Putamen (tissue), 1 donor: ENCODE results near the gene OR13G1.
"Not testable (repeated sequence)": the region's sequence is repeated elsewhere in the genome, so short reads cannot be mapped to it uniquely, and the experiment has no call there.

ENCODE experiments used
- DNase-seq: peaks from one replicate; pipeline ENCODE4 v3.0.0-alpha.2; 2016; ENCODE audit warnings: low spot score

OR13G1 gene

GRCh38 chr1:247679639-247680038 is at the start of gene OR13G1:
TSS of gene OR13G1 (minus strand) at chr1:247679739. CDS start at chr1:247673041, 6,698 bp downstream.
- no peak for DNase-seq

- no peak for DNase-seq
These were observed 41.7 kb upstream of the OR13G1 start for GRCh38 chr1:247721222-247721621.

GRCh38 chr1:247716546-247716945 is 37.0 kb upstream of the OR13G1 start, which contains the start of gene OR6F1:
TSS of gene OR6F1 (minus strand) at chr1:247716646. CDS start at chr1:247712755, 3,891 bp downstream.
- no peak for DNase-seq

- DNase-seq = no peak
These were observed 34.2 kb upstream of the OR13G1 start for GRCh38 chr1:247713753-247714152.

- DNase-seq = not testable (repeated sequence)
These were observed 31.1 kb upstream of the OR13G1 start for GRCh38 chr1:247710681-247711080.

GRCh38 chr1:247701338-247701737 is 21.8 kb upstream of the OR13G1 start:
- DNase-seq = no peak

GRCh38 chr1:247681288-247681897 is 1.9 kb upstream of the OR13G1 start:
- DNase-seq = peak; percentile 6

GRCh38 chr1:247680171-247680570 is 632 bp upstream of the OR13G1 start:
- DNase-seq = no peak

GRCh38 chr1:247669225-247669624 is 10.3 kb downstream of the OR13G1 start:
- no peak for DNase-seq

- DNase-seq = no peak
These were observed 23.2 kb downstream of the OR13G1 start for GRCh38 chr1:247656221-247656875.

GRCh38 chr1:247653040-247653439 is 26.5 kb downstream of the OR13G1 start:
- DNase-seq = no peak

- peak; percentile 4 for DNase-seq
These were observed 31.7 kb downstream of the OR13G1 start for GRCh38 chr1:247647864-247648263.

- peak; percentile 6 for DNase-seq
These were observed 32.7 kb downstream of the OR13G1 start for GRCh38 chr1:247646867-247647266.

GRCh38 chr1:247642742-247643141 is 36.8 kb downstream of the OR13G1 start:
- DNase-seq = no peak

GRCh38 chr1:247639381-247639981 is 40.1 kb downstream of the OR13G1 start:
- DNase-seq = peak; percentile 9

GRCh38 chr1:247638781-247639180 is 40.8 kb downstream of the OR13G1 start:
- DNase-seq = no peak

- no peak for DNase-seq
These were observed 41.5 kb downstream of the OR13G1 start for GRCh38 chr1:247638011-247638410.

- DNase-seq = no peak
These were observed 51.6 kb downstream of the OR13G1 start for GRCh38 chr1:247627951-247628350.
